GM19438 (cell line): ENCODE results near the gene FGB.

Experiments
- ATAC-seq: cut with Tn5 transposase; IDR thresholded peaks from one replicate; pipeline ENCODE4 v1.9.1; 2021; ENCODE audit warnings: low read depth; ENCODE audit not compliant: unreplicated experiment

The FGB gene

GRCh38 chr4:154617820-154618317, 55.1 kb downstream of the FGB start:
- ATAC-seq: no peak

- peak; percentile 65 for ATAC-seq
These were observed 56.0 kb downstream of the FGB start for GRCh38 chr4:154618708-154619315.

- no peak for ATAC-seq
These were observed 57.3 kb downstream of the FGB start for GRCh38 chr4:154620111-154620510.
